Measurements from ENCODE around the gene GATAD1.
"Not testable (repeated sequence)": the region's sequence is repeated elsewhere in the genome, so short reads cannot be mapped to it uniquely, and the experiment has no call there.

DNA sequence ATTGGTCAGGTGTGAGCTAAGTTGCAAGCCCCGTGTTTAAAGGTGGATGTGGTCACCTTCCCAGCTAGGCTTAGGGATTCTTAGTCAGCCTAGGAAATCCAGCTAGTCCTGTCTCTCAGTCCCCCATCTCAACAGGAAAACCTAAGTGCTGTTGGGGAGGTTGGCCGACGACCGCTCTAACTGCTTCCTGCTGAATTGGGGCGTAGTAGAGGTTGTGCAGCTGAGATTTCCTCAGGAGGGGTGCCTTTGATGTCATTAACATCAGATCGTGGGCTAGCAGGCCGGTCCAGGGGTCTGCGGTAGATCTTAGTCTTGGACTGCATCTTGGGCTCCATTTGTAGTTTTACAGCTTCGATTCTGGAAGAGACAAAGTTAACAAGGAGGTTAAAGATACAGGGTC is 21.3 kb downstream of the GATAD1 start:
- not testable (repeated sequence) for TF ChIP-seq POLR2A (IDR thresholded peaks at IDR 0.05; ENCODE audit: low read depth, low read length); POLR2AphosphoS5 (IDR thresholded peaks at IDR 0.05; ENCODE audit: low read depth, low read length); TAF1 (IDR thresholded peaks at IDR 0.05; ENCODE audit: borderline replicate concordance, low read depth, low read length)
